ENCODE measurements around the gene SVIL. TPM values are rescaled to one million over a fixed set of nuclear protein-coding genes. Genes with fewer than 3 reads are reported as not detected.

The SVIL gene
- total RNA-seq, 2 donors from 2014 or later = 92.9 to 524 TPM

- Histone ChIP-seq H3K4me3 (no peak overlapping the region), H3K4me1 (replicated peaks) (no peaks in the 10 kb centered on the region), H3K27me3 (replicated peaks; ENCODE audit: insufficient read depth) (no peaks in the 10 kb centered on the region), H3K27ac (no peak overlapping the region), H3K9me3 (no peaks in the 10 kb centered on the region), H3K36me3 (no peaks in the 10 kb centered on the region)
- no peak for TF ChIP-seq POLR2AphosphoS5 (IDR thresholded peaks at IDR 0.05)
- no peak for TF ChIP-seq POLR2A (IDR thresholded peaks at IDR 0.05)
- TF ChIP-seq CTCF (IDR thresholded peaks at IDR 0.05) = no peak
- DNase-seq (ENCODE audit: low spot score) = no peak
- WGBS = 23% methylated on average over 1 of the region's 1 CpG
- intact Hi-C loops (cut with DNase I) = no loop called here
Measured at GRCh38 chr10:29414501-29414900, 220.3 kb downstream of the SVIL start.

GRCh38 chr10:29412485-29412884, 222.3 kb downstream of the SVIL start:
- no peaks in the 10 kb centered on the region for H3K9me3 ChIP-seq
- WGBS = 80% methylated on average over 3 of the region's 3 CpGs
- no peak overlapping the region for H3K4me3 ChIP-seq
- no peaks in the 10 kb centered on the region for H3K27me3 ChIP-seq (replicated peaks; ENCODE audit: insufficient read depth)
- no peak overlapping the region for H3K27ac ChIP-seq
- H3K36me3 ChIP-seq = no peaks in the 10 kb centered on the region
- DNase-seq (ENCODE audit: low spot score) = no peak
- intact Hi-C loops (cut with DNase I) = no loop called here
- TF ChIP-seq POLR2AphosphoS5 (IDR thresholded peaks at IDR 0.05) (no peak), POLR2A (IDR thresholded peaks at IDR 0.05) (no peak), CTCF (IDR thresholded peaks at IDR 0.05) (no peak)
- H3K4me1 ChIP-seq (replicated peaks) = no peaks in the 10 kb centered on the region

GRCh38 chr10:29411666-29412315, 223.0 kb downstream of the SVIL start:
- no peak for TF ChIP-seq POLR2A (IDR thresholded peaks at IDR 0.05)
- TF ChIP-seq POLR2AphosphoS5 (IDR thresholded peaks at IDR 0.05) = no peak
- TF ChIP-seq CTCF (IDR thresholded peaks at IDR 0.05) = no peak
- Histone ChIP-seq H3K9me3 (no peaks in the 10 kb centered on the region), H3K27me3 (replicated peaks; ENCODE audit: insufficient read depth) (no peaks in the 10 kb centered on the region), H3K27ac (no peak overlapping the region), H3K4me1 (replicated peaks) (no peaks in the 10 kb centered on the region), H3K36me3 (no peaks in the 10 kb centered on the region), H3K4me3 (no peak overlapping the region)
- intact Hi-C loops (cut with DNase I) = no loop called here
- DNase-seq (ENCODE audit: low spot score) = no peak
- 88% methylated on average over 10 of the region's 10 CpGs for WGBS

GRCh38 chr10:29409241-29410054, 225.3 kb downstream of the SVIL start:
- Histone ChIP-seq H3K27me3 (replicated peaks; ENCODE audit: insufficient read depth) (no peaks in the 10 kb centered on the region), H3K9me3 (no peaks in the 10 kb centered on the region), H3K27ac (peak overlapping the region; percentile 86 to 93), H3K4me3 (peak overlapping the region; percentile 57 to 63), H3K4me1 (replicated peaks) (no peaks in the 10 kb centered on the region), H3K36me3 (no peaks in the 10 kb centered on the region)
- peak in 1 of 4 experiments; percentile 2 for TF ChIP-seq CTCF (IDR thresholded peaks at IDR 0.05)
- peak; percentile 55 for TF ChIP-seq POLR2AphosphoS5 (IDR thresholded peaks at IDR 0.05)
- TF ChIP-seq POLR2A (IDR thresholded peaks at IDR 0.05) = peak; percentile 55
- peak; percentile 66 for DNase-seq (ENCODE audit: low spot score)
- intact Hi-C loops (cut with DNase I) = no loop called here
- 4% methylated on average over 60 of the region's 69 CpGs for WGBS
